Measurements from ENCODE around the gene WLS. TPM values are rescaled to one million over a fixed set of nuclear protein-coding genes. Genes with fewer than 3 reads are reported as not detected.
A peak's percentile ranks its signal among the peaks of the same experiment; 100 is the strongest.

Gene WLS
- total and polyA plus RNA-seq, 4 donors: 27.3 to 128 (median 71.7) TPM

DNA sequence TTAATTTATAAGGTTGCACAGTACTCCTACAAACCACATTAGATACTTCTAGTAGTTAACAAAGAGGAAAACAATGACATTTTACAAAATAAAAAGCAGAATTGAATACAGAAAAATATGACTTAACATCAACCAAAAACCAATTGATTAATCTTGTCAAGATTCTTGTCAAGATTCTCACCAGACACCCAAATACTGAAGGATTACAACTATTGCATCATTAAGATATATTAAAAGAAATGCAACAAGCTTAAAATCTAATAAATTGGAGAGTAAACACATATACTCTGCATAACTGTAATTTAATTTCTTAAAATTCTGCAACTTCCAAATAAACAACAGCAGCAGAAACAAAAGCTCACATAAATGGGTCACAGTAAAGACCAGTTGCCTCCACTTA lies 4.7 kb downstream of the WLS start:
- TF ChIP-seq, protein P1, sequence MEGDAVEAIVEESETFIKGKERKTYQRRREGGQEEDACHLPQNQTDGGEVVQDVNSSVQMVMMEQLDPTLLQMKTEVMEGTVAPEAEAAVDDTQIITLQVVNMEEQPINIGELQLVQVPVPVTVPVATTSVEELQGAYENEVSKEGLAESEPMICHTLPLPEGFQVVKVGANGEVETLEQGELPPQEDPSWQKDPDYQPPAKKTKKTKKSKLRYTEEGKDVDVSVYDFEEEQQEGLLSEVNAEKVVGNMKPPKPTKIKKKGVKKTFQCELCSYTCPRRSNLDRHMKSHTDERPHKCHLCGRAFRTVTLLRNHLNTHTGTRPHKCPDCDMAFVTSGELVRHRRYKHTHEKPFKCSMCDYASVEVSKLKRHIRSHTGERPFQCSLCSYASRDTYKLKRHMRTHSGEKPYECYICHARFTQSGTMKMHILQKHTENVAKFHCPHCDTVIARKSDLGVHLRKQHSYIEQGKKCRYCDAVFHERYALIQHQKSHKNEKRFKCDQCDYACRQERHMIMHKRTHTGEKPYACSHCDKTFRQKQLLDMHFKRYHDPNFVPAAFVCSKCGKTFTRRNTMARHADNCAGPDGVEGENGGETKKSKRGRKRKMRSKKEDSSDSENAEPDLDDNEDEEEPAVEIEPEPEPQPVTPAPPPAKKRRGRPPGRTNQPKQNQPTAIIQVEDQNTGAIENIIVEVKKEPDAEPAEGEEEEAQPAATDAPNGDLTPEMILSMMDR (IDR thresholded peaks at IDR 0.05; ENCODE audit: control extremely low read depth, extremely low read depth): no peak
- ATAC-seq (ENCODE audit: insufficient read depth, low FRiP score) (no peak), DNase-seq (no peak)
- Histone ChIP-seq H3K27me3 (ENCODE audit: control insufficient read depth in 3 of 3, insufficient read depth in 3 of 3, low read length in 2 of 3) (no peaks in the 10 kb centered on the region), H3K36me3 (ENCODE audit: control insufficient read depth in 4 of 4, insufficient read depth in 4 of 4, low read length in 4 of 4) (peaks cover 0 to 3% (median 0%) of the 10 kb centered on the region in 4 donors), H3K4me3 (no peak overlapping the region), H3K4me1 (ENCODE audit: control insufficient read depth in 5 of 5, insufficient read depth in 5 of 5, low read length in 5 of 5) (peaks cover 0 to 30% (median 16%) of the 10 kb centered on the region in 5 donors), H3K9me3 (ENCODE audit: control insufficient read depth in 4 of 4, insufficient read depth in 3 of 4, low read length in 3 of 4) (no peaks in the 10 kb centered on the region), H3K27ac (ENCODE audit: low read depth in 1 of 2, low read length in 1 of 2) (no peak overlapping the region), H3K9ac (ENCODE audit: insufficient read depth in 1 of 2, low read length in 2 of 2) (no peak overlapping the region)

DNA sequence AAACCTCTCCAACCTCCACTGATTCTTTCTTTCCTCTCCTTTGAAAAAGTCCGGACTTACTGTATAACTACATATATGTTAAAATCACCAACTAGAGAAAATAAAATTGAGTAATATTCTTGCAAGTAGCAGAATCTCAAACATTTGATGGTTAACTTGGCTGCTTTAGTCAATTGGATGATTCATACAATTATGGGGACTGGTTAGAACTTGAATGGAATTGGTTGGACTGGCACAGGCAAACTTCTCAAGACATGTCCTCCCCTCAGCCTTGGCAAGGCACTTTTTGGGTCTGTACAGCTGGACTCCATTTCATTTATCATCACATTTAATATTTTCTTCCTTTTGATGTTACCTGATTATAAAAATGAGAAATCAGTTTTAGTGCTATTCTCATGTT lies 6.5 kb downstream of the WLS start:
- H3K9me3 ChIP-seq (ENCODE audit: control insufficient read depth in 4 of 4, insufficient read depth in 3 of 4, low read length in 3 of 4): no peaks in the 10 kb centered on the region
- H3K27me3 ChIP-seq (ENCODE audit: control insufficient read depth in 3 of 3, insufficient read depth in 3 of 3, low read length in 2 of 3): no peaks in the 10 kb centered on the region
- H3K9ac ChIP-seq (ENCODE audit: insufficient read depth in 1 of 2, low read length in 2 of 2): no peak overlapping the region
- 95 to 100% methylated on average over 1 of the region's 1 CpG for WGBS, 2 donors
- peaks cover 0 to 3% (median 0%) of the 10 kb centered on the region in 4 donors for H3K36me3 ChIP-seq (ENCODE audit: control insufficient read depth in 4 of 4, insufficient read depth in 4 of 4, low read length in 4 of 4)
- ATAC-seq (ENCODE audit: insufficient read depth, low FRiP score) (no peak), DNase-seq (no peak)
- H3K4me1 ChIP-seq (ENCODE audit: control insufficient read depth in 5 of 5, insufficient read depth in 5 of 5, low read length in 5 of 5): peaks cover 0 to 29% (median 19%) of the 10 kb centered on the region in 5 donors
- no peak overlapping the region for H3K27ac ChIP-seq (ENCODE audit: low read depth in 1 of 2, low read length in 1 of 2)
- no peak overlapping the region for H3K4me3 ChIP-seq
- TF ChIP-seq, protein P1 (IDR thresholded peaks at IDR 0.05; ENCODE audit: control extremely low read depth, extremely low read depth): no peak

DNA sequence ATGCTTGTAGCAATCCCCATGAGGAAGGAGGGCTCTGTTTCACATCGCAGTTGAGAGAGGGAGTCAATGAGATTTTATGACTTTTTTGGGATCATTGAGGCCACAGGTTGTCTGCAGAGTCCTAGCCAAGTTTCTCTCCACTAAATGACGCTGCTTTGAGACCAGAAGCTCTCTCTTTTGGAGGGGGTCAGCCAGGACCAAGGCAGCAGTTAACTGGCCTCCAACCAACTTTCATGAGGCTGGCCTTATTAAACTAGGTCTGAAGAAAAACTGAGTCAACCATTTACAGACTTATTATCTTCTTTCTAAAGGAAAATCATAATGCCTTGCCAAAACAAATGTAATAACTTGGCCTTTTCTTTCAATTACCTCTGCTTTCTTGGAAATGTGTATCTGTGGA lies 8.6 kb downstream of the WLS start:
- Histone ChIP-seq H3K36me3 (ENCODE audit: control insufficient read depth in 4 of 4, insufficient read depth in 4 of 4, low read length in 4 of 4) (peaks cover 0 to 3% (median 0%) of the 10 kb centered on the region in 4 donors), H3K4me1 (ENCODE audit: control insufficient read depth in 5 of 5, insufficient read depth in 5 of 5, low read length in 5 of 5) (peaks cover 0 to 10% (median 0%) of the 10 kb centered on the region in 5 donors), H3K9ac (ENCODE audit: insufficient read depth in 1 of 2, low read length in 2 of 2) (no peak overlapping the region), H3K9me3 (ENCODE audit: control insufficient read depth in 4 of 4, insufficient read depth in 3 of 4, low read length in 3 of 4) (no peaks in the 10 kb centered on the region), H3K27ac (ENCODE audit: low read depth in 1 of 2, low read length in 1 of 2) (peak overlapping the region; percentile 10 to 36), H3K27me3 (ENCODE audit: control insufficient read depth in 3 of 3, insufficient read depth in 3 of 3, low read length in 2 of 3) (no peaks in the 10 kb centered on the region), H3K4me3 (no peak overlapping the region)
- TF ChIP-seq, protein P1 (IDR thresholded peaks at IDR 0.05; ENCODE audit: control extremely low read depth, extremely low read depth): no peak
- DNase-seq: no peak
- ATAC-seq (ENCODE audit: insufficient read depth, low FRiP score): no peak
- 70 to 74% methylated on average over 2 of the region's 2 CpGs for whole genome bisulfite sequencing, 2 donors

DNA sequence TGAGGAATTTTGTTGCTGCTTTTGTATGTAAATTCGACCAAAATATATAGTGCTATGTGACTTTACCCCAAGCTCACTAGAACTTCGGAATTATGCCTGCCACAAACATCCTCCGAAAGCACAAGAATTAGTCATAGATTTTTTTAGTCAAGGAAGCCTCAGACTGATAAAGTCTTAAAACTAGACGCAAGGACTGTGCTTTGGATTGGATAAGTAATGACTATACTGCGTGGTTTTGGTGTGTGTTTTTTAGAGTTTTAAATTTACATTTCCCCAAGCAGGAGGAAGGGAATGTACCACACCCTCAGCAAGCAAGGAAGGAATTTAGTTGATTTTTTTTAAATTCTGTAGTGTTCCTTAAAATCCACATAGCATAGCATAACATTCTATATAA lies 10.3 kb downstream of the WLS start:
- DNase-seq: no peak
- Histone ChIP-seq H3K4me3 (no peak overlapping the region), H3K27ac (ENCODE audit: low read depth in 1 of 2, low read length in 1 of 2) (no peak overlapping the region), H3K4me1 (ENCODE audit: control insufficient read depth in 5 of 5, insufficient read depth in 5 of 5, low read length in 5 of 5) (peaks cover 0 to 18% (median 10%) of the 10 kb centered on the region in 5 donors), H3K36me3 (ENCODE audit: control insufficient read depth in 4 of 4, insufficient read depth in 4 of 4, low read length in 4 of 4) (peaks cover 0 to 3% (median 0%) of the 10 kb centered on the region in 4 donors), H3K9ac (ENCODE audit: insufficient read depth in 1 of 2, low read length in 2 of 2) (no peak overlapping the region), H3K27me3 (ENCODE audit: control insufficient read depth in 3 of 3, insufficient read depth in 3 of 3, low read length in 2 of 3) (no peaks in the 10 kb centered on the region), H3K9me3 (ENCODE audit: control insufficient read depth in 4 of 4, insufficient read depth in 3 of 4, low read length in 3 of 4) (no peaks in the 10 kb centered on the region)
- ATAC-seq (ENCODE audit: insufficient read depth, low FRiP score): no peak
- 57 to 66% methylated on average over 5 of the region's 5 CpGs for WGBS, 2 donors
- TF ChIP-seq, protein P1 (IDR thresholded peaks at IDR 0.05; ENCODE audit: control extremely low read depth, extremely low read depth): no peak

Measured in lung (tissue), 12 donors.